Measurements from ENCODE around the gene ZDHHC17.

Gene ZDHHC17

GRCh38 chr12:76739896-76740295 lies 24.0 kb upstream of the ZDHHC17 start:
- DNase-seq (ENCODE audit: extremely low read depth, insufficient read length) = no peak
- no peak for TF ChIP-seq CTCF (IDR thresholded peaks at IDR 0.05; ENCODE audit: insufficient read depth, low read length, poor library complexity, severe bottlenecking)
- no peaks in the 10 kb centered on the region for H3K36me3 ChIP-seq (ENCODE audit: control insufficient read depth, insufficient read depth, low read length)
- H3K27me3 ChIP-seq (replicated peaks; ENCODE audit: control insufficient read depth, insufficient read depth, low read length) = no peaks in the 10 kb centered on the region
- H3K4me3 ChIP-seq (replicated peaks; ENCODE audit: low read depth, low read length) = no peak overlapping the region

- no peaks in the 10 kb centered on the region for H3K36me3 ChIP-seq (ENCODE audit: control insufficient read depth, insufficient read depth, low read length)
- no peak for DNase-seq (ENCODE audit: extremely low read depth, insufficient read length)
- H3K27me3 ChIP-seq (replicated peaks; ENCODE audit: control insufficient read depth, insufficient read depth, low read length) = no peaks in the 10 kb centered on the region
- no peak for TF ChIP-seq CTCF (IDR thresholded peaks at IDR 0.05; ENCODE audit: insufficient read depth, low read length, poor library complexity, severe bottlenecking)
- no peak overlapping the region for H3K4me3 ChIP-seq (replicated peaks; ENCODE audit: low read depth, low read length)
Measured at GRCh38 chr12:76740501-76740900, 23.4 kb upstream of the ZDHHC17 start.

- Histone ChIP-seq H3K4me3 (replicated peaks; ENCODE audit: low read depth, low read length) (no peak overlapping the region), H3K36me3 (ENCODE audit: control insufficient read depth, insufficient read depth, low read length) (no peaks in the 10 kb centered on the region), H3K27me3 (replicated peaks; ENCODE audit: control insufficient read depth, insufficient read depth, low read length) (no peaks in the 10 kb centered on the region)
- TF ChIP-seq CTCF (IDR thresholded peaks at IDR 0.05; ENCODE audit: insufficient read depth, low read length, poor library complexity, severe bottlenecking) = no peak
- no peak for DNase-seq (ENCODE audit: extremely low read depth, insufficient read length)
Measured at GRCh38 chr12:76745343-76745742, 18.6 kb upstream of the ZDHHC17 start.

- no peak overlapping the region for H3K4me3 ChIP-seq (replicated peaks; ENCODE audit: low read depth, low read length)
- no peak for TF ChIP-seq CTCF (IDR thresholded peaks at IDR 0.05; ENCODE audit: insufficient read depth, low read length, poor library complexity, severe bottlenecking)
- no peaks in the 10 kb centered on the region for H3K36me3 ChIP-seq (ENCODE audit: control insufficient read depth, insufficient read depth, low read length)
- H3K27me3 ChIP-seq (replicated peaks; ENCODE audit: control insufficient read depth, insufficient read depth, low read length) = no peaks in the 10 kb centered on the region
- DNase-seq (ENCODE audit: extremely low read depth, insufficient read length) = no peak
Measured at GRCh38 chr12:76746516-76746915, 17.4 kb upstream of the ZDHHC17 start.

GRCh38 chr12:76747245-76747644 lies 16.7 kb upstream of the ZDHHC17 start:
- TF ChIP-seq CTCF (IDR thresholded peaks at IDR 0.05; ENCODE audit: insufficient read depth, low read length, poor library complexity, severe bottlenecking) = no peak
- Histone ChIP-seq H3K4me3 (replicated peaks; ENCODE audit: low read depth, low read length) (no peak overlapping the region), H3K36me3 (ENCODE audit: control insufficient read depth, insufficient read depth, low read length) (no peaks in the 10 kb centered on the region), H3K27me3 (replicated peaks; ENCODE audit: control insufficient read depth, insufficient read depth, low read length) (no peaks in the 10 kb centered on the region)
- no peak for DNase-seq (ENCODE audit: extremely low read depth, insufficient read length)

- no peaks in the 10 kb centered on the region for H3K36me3 ChIP-seq (ENCODE audit: control insufficient read depth, insufficient read depth, low read length)
- H3K4me3 ChIP-seq (replicated peaks; ENCODE audit: low read depth, low read length) = no peak overlapping the region
- no peaks in the 10 kb centered on the region for H3K27me3 ChIP-seq (replicated peaks; ENCODE audit: control insufficient read depth, insufficient read depth, low read length)
- DNase-seq (ENCODE audit: extremely low read depth, insufficient read length) = no peak
- no peak for TF ChIP-seq CTCF (IDR thresholded peaks at IDR 0.05; ENCODE audit: insufficient read depth, low read length, poor library complexity, severe bottlenecking)
Measured at GRCh38 chr12:76755829-76756379, 8.0 kb upstream of the ZDHHC17 start.

All from GM06990 (cell line).